Loucy (cell line): ENCODE measurements around the gene MCF2L.
A peak's percentile ranks its signal among the peaks of the same experiment; 100 is the strongest.

Experiments used
- CTCF ChIP-seq: fragments of 200-600 bp; sonication (generic); conservative IDR thresholded peaks from 2 replicates; pipeline ENCODE4 v1.5.1; 2014; ENCODE audit warnings: mild to moderate bottlenecking, antibody characterized with exemption, low read length
- EZH2phosphoT487 ChIP-seq: fragments of 200-600 bp; IDR thresholded peaks from 2 replicates; pipeline ENCODE4 v1.6.1; 2018; ENCODE audit warnings: antibody characterized with exemption, mild to moderate bottlenecking, moderate library complexity, borderline replicate concordance

GRCh38 chr13:113002206-113002912, 33.3 kb downstream of the MCF2L start:
- TF ChIP-seq CTCF, result peak; percentile 54
- no peak for TF ChIP-seq EZH2phosphoT487
